Duodenal mucosa (tissue), 2 donors: ENCODE results near the gene EDAR.

Source experiments
- H3K27ac ChIP-seq: one replicate; pipeline ENCODE4 v1.7.0; 2013; ENCODE audit warnings: low read depth, low read length
- H3K27me3 ChIP-seq, 2 donors: one replicate each; pipeline ENCODE4 v1.7.0; 2013; ENCODE audit warnings: low read length in 2 of 2, control low read depth in 1 of 2; ENCODE audit not compliant: insufficient read depth in 2 of 2, control insufficient read depth in 1 of 2
- H3K36me3 ChIP-seq, 2 donors: one replicate each; pipeline ENCODE4 v1.7.0; 2013; ENCODE audit warnings: low read length in 2 of 2, control low read depth in 1 of 2; ENCODE audit not compliant: insufficient read depth in 2 of 2, control insufficient read depth in 1 of 2
- H3K4me1 ChIP-seq, 2 donors: one replicate each; pipeline ENCODE4 v1.7.0; 2013; ENCODE audit warnings: low read length in 2 of 2, control low read depth in 1 of 2; ENCODE audit not compliant: insufficient read depth in 2 of 2, control insufficient read depth in 1 of 2
- H3K4me3 ChIP-seq, 2 donors: one replicate each; pipeline ENCODE4 v1.7.0; 2013; ENCODE audit warnings: low read length in 2 of 2, low read depth in 1 of 2
- H3K9ac ChIP-seq, 2 donors: one replicate each; pipeline ENCODE4 v1.7.0; 2013; ENCODE audit warnings: low read length in 2 of 2, low read depth in 1 of 2
- H3K9me3 ChIP-seq, 2 donors: one replicate each; pipeline ENCODE4 v1.7.0; 2013; ENCODE audit warnings: low read length in 2 of 2, control low read depth in 1 of 2; ENCODE audit not compliant: control insufficient read depth in 1 of 2

The EDAR gene

DNA sequence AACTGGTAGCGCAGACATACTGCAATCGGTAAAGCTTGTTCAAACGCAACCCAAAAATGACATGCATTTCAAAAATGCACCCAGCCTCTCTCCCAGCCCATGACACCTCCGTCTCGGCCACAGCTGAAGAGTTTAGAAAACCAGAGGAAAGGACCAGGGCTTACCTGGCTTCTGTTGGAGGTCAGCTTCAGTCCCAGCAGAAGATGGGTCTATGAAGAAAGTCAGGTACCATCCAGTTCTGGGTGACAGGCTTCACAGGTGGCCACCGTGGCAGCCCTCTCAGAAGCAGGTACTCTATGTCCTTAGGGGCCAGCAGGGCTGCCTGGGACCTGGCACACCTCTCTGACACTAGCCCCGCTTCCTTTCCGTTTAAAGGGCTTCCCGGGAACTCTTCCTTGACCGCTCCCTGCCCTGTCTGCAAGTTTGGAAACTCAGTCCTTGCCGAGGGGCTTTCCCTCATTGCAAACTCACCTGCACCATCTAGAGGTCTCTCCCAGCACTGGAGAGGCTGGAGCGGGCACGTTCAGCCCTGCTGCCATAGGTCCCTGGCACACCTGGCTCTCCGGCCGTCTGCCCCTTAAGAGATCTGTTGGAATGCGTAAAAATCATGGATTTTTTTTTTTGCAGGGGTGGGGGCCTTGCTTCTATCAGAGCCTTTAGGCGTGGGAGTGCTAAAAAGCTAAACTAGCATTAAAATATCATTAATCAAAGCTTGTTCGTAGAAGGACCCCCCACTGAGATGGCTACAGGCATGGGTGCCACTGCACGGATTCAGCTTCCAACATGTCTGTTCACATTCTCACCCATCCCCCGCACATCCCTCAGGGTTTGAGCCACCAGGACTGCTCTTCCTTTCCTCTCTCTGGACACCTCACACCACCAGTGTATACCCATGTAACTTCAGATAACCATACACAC, at the start of gene EDAR:
Gene EDAR (minus strand): TSS at position 425 of the 918 bp plus-strand sequence. CDS start 58,206 bp downstream, outside the sequence.
- Histone ChIP-seq H3K27me3 (no peaks in the 10 kb centered on the region), H3K4me1 (peaks cover 19 to 22% of the 10 kb centered on the region in 2 donors), H3K36me3 (no peaks in the 10 kb centered on the region), H3K4me3 (peak within 1 kb of the TSS; percentile 21 to 63), H3K9ac (peak within 1 kb of the TSS in 1 of 2 donors; percentile 37), H3K9me3 (no peaks in the 10 kb centered on the region), H3K27ac (no peak within 1 kb of the TSS)

DNA sequence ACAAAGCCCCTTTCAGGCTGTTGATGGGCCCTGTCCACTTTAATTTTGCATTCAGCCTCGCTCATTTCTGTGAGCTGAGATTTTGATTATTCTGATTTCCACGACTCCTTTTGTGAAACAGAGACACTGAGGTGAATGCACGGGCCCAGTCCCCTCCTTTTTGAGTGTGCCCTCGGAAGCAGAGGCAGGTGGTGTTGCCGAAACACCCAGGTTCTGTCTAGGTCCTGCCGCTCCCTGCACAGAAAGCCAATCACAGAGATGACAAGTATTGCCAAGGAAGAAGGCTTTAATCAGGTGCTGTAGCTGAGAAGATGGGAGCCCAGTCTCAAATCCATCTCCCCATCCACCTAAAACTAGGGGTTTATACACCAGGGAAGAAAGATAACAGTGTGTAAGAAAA, 44.2 kb upstream of the EDAR start:
- H3K9me3 ChIP-seq, result no peaks in the 10 kb centered on the region
- H3K27ac ChIP-seq, result no peak overlapping the region
- H3K27me3 ChIP-seq, result no peaks in the 10 kb centered on the region
- no peaks in the 10 kb centered on the region for H3K36me3 ChIP-seq
- no peak overlapping the region for H3K4me3 ChIP-seq
- H3K9ac ChIP-seq, result no peak overlapping the region
- H3K4me1 ChIP-seq, result peaks cover 10 to 15% of the 10 kb centered on the region in 2 donors

DNA sequence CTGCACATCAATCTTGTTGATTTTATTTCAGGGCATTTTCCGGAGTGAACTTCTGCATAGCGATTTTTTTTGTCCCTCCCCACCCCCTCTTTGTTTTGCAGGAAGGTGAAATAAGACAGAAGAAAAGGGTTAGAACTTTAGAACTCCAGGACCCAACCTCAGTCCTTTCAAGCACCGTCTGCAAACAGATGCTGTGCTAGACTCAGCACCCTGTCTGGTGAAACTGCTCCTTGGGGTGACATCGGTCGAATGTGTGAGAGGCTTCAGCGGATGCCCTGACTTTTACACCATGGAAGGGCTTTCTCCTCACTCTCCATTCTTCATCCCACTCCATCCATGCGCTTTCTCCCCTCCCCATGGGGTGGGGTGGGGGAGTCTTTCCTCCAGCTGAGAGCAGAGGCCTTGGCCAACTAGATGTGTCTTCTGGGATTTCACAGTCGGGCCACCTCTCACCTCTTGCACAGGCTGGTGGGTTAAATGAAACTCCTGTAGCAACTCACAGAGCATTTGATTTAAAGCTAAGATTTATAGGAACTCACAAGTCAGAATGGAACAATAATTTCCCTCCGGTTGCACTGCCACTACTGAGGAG, 43.3 kb upstream of the EDAR start:
- no peaks in the 10 kb centered on the region for H3K36me3 ChIP-seq
- peak overlapping the region; percentile 20 to 39 for H3K9ac ChIP-seq
- H3K4me1 ChIP-seq, result peaks cover 11 to 15% of the 10 kb centered on the region in 2 donors
- no peaks in the 10 kb centered on the region for H3K9me3 ChIP-seq
- H3K27me3 ChIP-seq, result no peaks in the 10 kb centered on the region
- no peak overlapping the region for H3K27ac ChIP-seq
- peak overlapping the region; percentile 64 to 72 for H3K4me3 ChIP-seq

DNA sequence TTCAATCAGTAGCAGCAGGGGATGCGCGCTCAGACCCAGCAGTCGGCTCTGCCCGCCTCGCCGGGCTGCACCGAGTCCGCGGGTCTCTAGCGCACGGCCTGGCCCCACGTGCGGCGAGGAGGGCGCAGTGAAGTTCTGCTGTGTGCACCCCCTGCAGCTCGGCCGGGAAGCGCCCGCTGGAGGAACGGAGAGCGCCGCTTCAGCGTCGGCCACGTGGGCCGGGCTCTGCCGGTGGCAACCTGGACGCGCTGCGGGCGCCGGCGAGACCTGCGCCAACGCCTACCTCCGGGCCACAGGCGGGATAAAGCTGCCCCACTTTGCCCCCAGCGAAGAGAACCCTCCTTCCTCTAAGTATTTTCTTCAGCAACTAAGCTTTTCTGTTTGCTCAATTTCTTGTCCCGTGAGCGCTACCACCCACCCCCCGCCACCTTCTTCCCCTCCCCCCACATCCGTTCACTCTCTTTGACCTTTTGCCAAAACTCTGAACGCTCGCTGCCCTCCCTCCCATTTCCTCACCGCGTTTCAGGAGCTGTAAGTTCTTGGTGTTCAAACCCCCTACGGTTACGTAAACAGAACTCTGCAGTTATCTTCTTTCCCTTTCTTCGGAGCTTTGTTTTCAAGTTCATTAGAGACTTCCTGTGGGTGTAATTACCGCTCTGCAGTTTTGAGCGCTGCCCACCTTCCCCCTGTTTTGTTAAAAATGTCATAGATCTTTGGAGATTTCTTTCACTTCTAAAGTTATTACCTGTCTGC, 42.6 kb upstream of the EDAR start:
- H3K9ac ChIP-seq, result peak overlapping the region; percentile 39 to 51
- H3K4me3 ChIP-seq, result peak overlapping the region; percentile 64 to 72
- no peak overlapping the region for H3K27ac ChIP-seq
- H3K36me3 ChIP-seq, result no peaks in the 10 kb centered on the region
- peaks cover 11 to 15% of the 10 kb centered on the region in 2 donors for H3K4me1 ChIP-seq
- H3K27me3 ChIP-seq, result no peaks in the 10 kb centered on the region
- no peaks in the 10 kb centered on the region for H3K9me3 ChIP-seq

DNA sequence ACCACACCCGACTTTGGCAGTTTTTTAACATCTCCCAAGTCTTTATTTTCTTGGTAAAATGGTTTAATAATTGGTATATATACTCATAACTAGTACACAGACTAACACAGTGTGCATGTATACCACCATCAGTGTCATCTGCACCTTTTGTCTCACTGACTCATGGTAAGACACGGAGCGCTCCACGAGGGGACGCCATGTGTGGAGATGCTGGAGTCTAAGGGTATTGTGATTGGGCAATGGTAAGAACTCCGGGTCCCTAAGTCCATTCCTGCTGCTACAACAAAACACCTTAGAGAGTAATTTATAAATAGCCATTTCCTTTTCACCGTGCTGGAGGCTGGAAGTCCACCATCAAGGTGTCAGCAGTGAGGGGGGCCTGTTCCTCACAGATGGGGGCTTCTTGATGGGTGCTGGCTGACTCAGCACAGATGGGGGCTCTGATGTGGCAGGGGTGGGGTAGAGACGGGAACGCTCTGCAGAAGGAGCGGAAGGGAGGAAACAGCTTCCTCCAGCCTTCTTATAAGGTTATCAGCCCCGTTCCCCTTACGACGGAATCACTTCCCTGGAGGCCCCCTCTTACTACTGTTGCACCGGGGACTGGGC, 42.0 kb upstream of the EDAR start:
- H3K27ac ChIP-seq, result no peak overlapping the region
- peak overlapping the region; percentile 64 to 72 for H3K4me3 ChIP-seq
- H3K4me1 ChIP-seq, result peaks cover 11 to 15% of the 10 kb centered on the region in 2 donors
- H3K36me3 ChIP-seq, result no peaks in the 10 kb centered on the region
- no peaks in the 10 kb centered on the region for H3K9me3 ChIP-seq
- no peaks in the 10 kb centered on the region for H3K27me3 ChIP-seq
- peak overlapping the region; percentile 39 to 51 for H3K9ac ChIP-seq

DNA sequence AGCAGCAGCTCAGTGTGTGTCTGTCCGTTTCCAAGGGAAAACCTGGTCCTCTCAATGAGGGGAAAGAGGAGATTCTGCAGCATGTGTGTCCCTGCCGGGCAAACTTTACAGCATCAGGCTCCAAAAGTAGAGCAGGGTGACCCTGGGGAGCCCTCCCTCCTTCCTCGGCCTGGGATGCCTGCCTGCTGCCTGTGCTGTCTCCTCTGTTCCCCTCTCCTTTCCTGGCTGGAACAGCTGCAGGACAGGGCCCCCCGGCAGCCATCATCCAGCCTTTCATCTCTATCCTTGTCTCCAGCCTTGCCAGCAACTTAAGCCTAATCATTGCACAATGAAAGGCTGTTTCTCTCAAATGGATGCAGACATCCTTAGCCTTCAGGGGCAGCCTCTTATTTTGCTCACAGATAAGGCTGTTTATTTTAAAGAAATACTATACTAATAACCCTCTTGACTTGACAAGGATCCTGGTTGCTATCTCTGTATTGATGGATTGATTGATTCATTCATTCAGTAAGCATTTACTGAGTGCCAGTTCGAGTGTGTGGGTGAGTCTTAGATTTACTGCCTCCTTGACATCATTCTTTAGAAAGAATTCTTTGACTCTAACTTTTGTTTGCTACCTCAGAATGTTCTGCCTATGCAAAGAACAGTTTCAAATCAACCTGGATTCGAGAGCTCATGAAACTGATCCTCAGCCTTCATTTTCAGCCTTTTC, 40.6 kb upstream of the EDAR start:
- Histone ChIP-seq H3K27ac (no peak overlapping the region), H3K36me3 (no peaks in the 10 kb centered on the region), H3K9me3 (no peaks in the 10 kb centered on the region)

DNA sequence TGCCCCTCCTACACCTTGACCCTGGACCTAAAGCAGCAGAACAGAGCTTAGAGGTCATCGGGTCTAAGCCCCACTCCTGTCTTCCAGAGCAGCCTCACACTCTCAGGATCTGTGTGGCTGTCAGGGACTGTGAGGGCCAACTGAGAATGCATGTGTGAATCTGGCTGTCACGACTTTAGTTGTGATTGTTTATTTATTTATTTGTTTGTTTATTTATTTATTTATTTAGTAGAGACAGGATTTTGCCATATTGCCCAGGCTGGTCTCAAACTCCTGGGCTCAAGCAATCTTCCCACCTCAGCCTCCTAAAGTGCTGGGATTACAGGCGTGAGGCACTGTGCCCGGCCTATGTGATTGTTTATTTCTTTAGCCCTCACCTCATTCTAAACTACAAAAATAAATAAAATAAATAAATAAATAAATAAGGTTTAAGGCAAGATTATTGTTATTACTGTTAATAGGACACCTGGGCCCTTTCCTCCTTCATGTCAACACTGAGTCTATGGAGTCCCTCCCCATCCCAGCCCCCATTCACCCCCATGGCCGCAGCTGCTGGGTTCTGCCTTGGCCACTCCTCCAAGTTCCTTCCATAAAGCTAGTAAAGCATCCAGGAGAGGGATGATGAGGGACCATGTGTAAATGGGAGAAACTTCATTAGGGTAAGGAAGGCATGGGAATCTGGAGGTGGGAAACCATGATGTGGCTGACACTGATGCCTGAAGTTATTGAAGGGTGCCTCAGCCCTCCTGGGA, 39.9 kb upstream of the EDAR start:
- H3K4me1 ChIP-seq, result peaks cover 11 to 15% of the 10 kb centered on the region in 2 donors
- H3K27me3 ChIP-seq, result no peaks in the 10 kb centered on the region
- H3K4me3 ChIP-seq, result no peak overlapping the region
- no peaks in the 10 kb centered on the region for H3K36me3 ChIP-seq
- H3K9me3 ChIP-seq, result no peaks in the 10 kb centered on the region
- no peak overlapping the region for H3K27ac ChIP-seq
- H3K9ac ChIP-seq, result no peak overlapping the region

More for the DNA sequence above, 40.6 kb upstream of the EDAR start:
- Histone ChIP-seq H3K4me3 (no peak overlapping the region), H3K9ac (no peak overlapping the region), H3K27me3 (no peaks in the 10 kb centered on the region), H3K4me1 (peaks cover 11 to 15% of the 10 kb centered on the region in 2 donors)

DNA sequence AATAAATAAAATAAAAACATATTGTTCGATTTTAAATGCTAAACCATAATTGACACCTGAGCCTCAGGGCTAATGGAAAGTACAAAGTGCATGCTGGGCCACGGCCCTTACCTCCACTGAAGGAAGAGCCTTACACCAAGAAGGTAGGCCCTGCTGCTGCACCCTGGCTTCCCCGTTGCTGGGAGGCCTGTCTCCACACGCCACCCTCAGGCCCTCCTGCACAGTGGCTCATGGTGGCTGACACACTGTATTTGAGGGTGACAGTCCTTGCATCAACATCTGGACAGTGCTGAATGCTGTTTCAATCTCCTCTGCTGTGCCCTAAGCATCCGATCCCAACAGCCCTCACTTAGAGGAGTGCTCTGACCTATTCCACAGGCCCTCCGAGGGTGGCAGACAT, 39.3 kb upstream of the EDAR start:
- Histone ChIP-seq H3K4me3 (no peak overlapping the region), H3K27me3 (no peaks in the 10 kb centered on the region), H3K36me3 (no peaks in the 10 kb centered on the region), H3K27ac (no peak overlapping the region), H3K9me3 (no peaks in the 10 kb centered on the region), H3K4me1 (peaks cover 11 to 15% of the 10 kb centered on the region in 2 donors), H3K9ac (no peak overlapping the region)

DNA sequence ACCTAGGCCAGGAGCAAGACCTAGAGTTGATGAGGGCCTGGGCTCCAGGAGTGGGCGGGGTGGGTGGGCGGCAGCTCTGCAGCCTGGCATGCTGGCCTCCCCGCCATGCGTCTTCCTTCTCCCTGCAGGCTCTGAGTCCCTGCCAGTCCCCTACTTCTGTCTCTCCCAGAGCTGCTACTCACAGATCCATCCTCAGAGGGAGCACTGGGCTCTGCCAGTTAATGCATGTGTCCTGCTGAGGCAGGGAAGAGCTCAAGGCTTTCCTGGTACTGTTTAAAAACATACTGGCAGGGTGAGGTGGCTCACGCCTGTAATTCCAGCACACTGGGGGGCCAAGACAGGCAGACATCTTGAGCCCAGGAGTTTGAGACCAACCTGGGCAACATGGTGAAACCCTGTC, 38.7 kb upstream of the EDAR start:
- no peaks in the 10 kb centered on the region for H3K9me3 ChIP-seq
- H3K36me3 ChIP-seq, result no peaks in the 10 kb centered on the region
- H3K27ac ChIP-seq, result no peak overlapping the region

More for the DNA sequence above, 38.7 kb upstream of the EDAR start:
- Histone ChIP-seq H3K27me3 (no peaks in the 10 kb centered on the region), H3K4me3 (no peak overlapping the region), H3K9ac (no peak overlapping the region), H3K4me1 (peaks cover 11 to 15% of the 10 kb centered on the region in 2 donors)
